HG03378 (cell line): ENCODE data around the gene RHEBL1.
A peak's percentile ranks its signal among the peaks of the same experiment; 100 is the strongest.
"Not testable (repeated sequence)": the region's sequence is repeated elsewhere in the genome, so short reads cannot be mapped to it uniquely, and the experiment has no call there.

Experiments used
- ATAC-seq: cut with Tn5 transposase; IDR thresholded peaks from one replicate; pipeline ENCODE4 v1.9.1; 2021; ENCODE audit warnings: mild to moderate bottlenecking, moderate library complexity; ENCODE audit not compliant: unreplicated experiment

Gene RHEBL1

GRCh38 chr12:49089821-49090773 is 20.3 kb upstream of the RHEBL1 start:
- no peak for ATAC-seq

GRCh38 chr12:49088932-49089330 is 19.2 kb upstream of the RHEBL1 start:
- no peak for ATAC-seq

DNA sequence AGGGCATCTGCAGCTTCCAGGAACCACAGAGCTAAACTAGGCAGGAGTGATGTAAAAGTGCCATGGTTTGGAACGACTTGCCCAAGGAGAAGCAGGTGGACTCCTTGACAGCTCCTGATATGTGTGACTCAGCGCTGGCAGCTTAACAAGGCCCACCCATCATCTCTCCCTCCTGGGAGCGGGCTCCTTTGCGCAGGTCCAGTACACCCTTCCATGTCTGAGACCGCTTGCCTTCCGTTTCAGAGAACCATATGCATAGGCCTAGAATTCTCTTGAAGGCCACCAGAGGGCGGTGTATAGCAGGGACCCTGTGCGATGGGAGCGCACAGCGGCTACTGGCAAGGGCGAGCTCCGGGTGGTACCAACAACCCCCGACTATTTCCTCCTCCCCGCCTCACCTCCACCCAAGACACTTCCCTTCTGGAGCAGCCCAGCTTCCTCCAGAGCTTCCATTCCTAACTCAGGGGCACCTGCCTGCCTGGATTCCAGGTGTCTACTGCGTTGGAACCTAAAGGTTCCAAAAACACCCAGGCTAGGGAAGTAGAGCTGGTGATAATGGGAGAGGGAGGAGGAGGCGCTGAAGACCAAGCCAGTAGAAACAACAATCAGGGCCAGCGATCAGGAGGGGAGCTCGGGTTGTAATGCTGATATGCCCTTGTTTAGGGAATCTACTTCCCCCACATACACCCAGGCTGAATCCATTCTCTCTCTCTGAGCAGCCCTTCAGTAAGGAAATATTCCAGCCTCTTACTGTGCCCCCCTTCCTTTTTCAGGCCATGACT is 18.6 kb upstream of the RHEBL1 start:
- peak; percentile 72 for ATAC-seq

GRCh38 chr12:49086116-49086515 is 16.3 kb upstream of the RHEBL1 start:
- ATAC-seq = no peak

DNA sequence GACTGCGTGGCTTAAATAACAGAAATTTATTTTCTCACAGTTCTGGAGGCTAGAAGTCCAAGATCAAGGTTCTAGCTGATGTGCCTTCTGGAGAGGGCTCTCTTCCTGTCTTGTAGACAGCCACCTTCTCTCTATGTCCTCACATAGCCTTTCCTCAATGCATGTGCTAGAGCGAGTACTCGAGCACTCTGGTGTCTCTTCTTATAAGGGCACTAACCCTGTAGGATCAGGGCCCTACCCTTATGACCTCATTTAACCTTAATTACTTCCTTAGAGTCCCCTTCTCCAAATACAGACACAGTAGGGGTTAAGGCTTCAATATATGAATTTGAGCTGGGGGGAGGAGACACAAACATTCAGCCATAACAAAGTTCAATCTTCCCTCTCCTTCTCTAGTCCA is 14.7 kb upstream of the RHEBL1 start:
- ATAC-seq = no peak

- ATAC-seq = no peak
Observed at GRCh38 chr12:49079793-49080192, 10.0 kb upstream of the RHEBL1 start.

DNA sequence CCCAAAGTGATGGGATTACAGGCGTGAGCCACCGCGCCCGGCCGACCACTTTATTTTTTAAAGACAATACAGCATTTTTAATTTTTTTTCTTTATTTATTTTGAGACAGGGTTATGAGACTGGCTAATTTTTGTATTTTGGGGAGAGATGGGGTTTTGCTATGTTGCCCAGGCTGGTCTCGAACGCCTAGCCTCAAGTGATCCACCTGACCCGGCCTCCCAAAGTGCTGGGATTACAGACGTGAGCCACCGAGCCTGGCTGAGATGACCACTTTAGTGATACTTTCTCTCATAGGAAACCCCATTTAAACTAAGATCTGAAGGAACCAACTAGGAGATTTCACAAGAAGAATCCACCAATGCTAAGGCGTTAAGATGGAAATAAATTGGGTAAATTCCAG is 1.2 kb upstream of the RHEBL1 start:
- no peak for ATAC-seq

DNA sequence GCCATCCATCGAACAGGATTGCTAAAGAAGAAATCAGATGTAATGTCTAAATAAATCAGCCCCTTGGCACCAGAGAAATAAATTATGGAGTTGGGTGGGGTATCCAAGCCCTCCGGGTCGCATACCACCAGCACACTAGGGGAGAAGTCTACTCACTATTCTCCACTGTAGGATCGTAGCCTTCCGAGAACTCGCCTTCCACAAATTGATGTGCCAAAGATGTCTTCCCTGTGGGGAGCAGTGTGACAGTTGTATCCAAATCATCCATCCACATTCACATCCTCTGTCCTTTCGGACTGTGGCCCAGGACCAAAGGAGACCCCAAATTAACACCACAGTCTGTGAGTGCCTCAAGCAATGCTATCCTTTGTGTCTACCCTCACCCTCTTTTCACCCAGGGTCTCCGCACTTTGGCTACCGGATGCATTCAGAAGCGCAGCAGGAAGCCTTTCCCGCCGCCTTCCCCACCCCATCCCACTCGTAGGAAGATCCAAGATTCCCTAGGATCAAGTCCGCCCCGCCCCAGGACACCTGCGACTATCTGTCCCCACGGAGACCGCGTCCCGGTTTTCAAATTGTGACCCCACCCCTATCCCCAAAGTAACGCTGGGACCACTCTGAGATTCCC is 786 bp downstream of the RHEBL1 start:
- no peak for ATAC-seq

DNA sequence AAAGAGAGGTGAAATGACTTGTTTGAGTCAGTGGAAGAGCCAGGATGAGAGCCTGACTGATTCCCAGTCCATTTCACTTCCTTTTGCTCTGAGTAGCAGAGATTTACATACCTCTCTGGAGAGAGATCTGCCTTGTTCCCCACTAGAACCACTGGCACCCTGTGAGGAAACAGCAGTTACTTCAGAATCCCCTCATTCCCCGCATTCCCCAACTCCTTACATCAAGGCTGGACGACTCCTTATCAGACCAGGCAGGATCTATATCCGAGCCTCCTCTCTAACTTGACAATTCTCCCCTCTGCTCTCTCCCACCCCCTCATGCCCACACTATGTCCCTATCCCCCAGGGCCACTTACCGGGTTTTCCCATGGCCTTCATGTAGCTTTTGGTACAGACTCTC is 3.7 kb downstream of the RHEBL1 start:
- no peak for ATAC-seq

DNA sequence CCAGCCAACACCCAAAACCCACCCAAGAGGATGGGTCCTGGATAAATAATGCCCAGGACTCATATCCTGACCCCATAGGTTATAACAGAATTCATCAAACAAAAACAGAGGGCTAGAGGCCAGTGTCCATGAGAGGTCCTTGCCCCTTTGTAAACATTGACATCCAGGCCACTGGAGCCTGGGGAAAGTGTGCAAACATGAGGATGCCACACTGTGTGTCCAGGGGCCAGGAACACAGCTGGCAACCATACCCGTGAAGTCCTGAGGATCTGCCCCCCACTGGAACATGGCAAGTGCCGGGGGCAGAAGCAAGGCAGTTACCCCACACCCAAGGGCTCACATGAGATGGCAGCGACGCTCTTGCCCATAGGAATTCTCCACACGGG is 5.0 kb downstream of the RHEBL1 start:
- ATAC-seq = no peak

GRCh38 chr12:49061916-49062315 is 7.9 kb downstream of the RHEBL1 start:
- ATAC-seq = not testable (repeated sequence)

GRCh38 chr12:49061157-49061650 is 8.6 kb downstream of the RHEBL1 start:
- ATAC-seq = no peak

DNA sequence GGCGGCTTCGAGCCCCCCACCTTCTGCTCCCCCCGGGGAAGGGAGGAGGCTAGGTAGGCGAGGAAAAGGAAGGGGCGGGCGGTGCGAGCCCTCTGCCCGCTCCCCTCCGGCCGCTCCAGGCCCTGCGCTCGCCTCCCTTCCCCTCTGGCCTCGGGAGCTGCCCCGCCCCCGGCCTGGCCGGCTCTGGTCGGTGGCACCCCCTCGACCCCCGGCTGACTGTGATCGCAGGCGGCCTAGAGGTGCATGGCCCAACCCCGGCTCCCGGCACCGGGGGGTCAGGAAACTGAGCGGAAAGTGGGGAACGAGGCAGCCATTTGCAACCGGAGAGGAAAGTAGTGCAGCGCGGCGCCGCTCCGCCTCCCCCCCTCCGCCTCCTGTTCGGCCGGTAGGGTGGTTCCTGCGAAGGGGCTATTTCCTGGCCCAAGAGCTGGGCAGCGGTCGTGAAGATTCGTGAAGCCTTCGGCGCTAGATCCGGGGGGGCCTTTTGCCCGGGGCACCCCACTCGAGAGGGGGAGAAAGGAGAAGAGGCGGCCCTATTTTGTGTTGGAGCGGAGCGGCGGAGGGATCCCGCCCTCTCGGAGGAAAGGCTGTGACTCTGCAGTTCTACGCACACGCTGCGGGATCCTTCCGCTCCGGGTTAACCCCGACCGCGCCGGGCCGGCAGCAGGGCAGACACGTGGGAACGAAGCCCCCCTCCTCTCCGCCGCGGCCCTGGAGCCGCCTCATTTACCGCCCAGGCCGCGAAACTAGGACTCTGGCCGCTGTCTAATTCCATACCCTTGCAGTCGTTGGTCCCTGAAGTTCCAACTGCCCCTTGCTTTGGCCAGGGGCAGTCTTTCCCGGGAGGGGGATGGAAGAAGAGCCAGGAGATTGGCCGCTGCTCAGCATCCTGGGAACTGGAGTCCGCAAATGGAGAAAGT is 9.3 kb downstream of the RHEBL1 start, which contains the start of gene KMT2D:
Gene KMT2D, minus strand, starts transcription at position 558 of the 920 bp plus-strand sequence. CDS start 5,470 bp downstream, outside the sequence.
- ATAC-seq = no peak

DNA sequence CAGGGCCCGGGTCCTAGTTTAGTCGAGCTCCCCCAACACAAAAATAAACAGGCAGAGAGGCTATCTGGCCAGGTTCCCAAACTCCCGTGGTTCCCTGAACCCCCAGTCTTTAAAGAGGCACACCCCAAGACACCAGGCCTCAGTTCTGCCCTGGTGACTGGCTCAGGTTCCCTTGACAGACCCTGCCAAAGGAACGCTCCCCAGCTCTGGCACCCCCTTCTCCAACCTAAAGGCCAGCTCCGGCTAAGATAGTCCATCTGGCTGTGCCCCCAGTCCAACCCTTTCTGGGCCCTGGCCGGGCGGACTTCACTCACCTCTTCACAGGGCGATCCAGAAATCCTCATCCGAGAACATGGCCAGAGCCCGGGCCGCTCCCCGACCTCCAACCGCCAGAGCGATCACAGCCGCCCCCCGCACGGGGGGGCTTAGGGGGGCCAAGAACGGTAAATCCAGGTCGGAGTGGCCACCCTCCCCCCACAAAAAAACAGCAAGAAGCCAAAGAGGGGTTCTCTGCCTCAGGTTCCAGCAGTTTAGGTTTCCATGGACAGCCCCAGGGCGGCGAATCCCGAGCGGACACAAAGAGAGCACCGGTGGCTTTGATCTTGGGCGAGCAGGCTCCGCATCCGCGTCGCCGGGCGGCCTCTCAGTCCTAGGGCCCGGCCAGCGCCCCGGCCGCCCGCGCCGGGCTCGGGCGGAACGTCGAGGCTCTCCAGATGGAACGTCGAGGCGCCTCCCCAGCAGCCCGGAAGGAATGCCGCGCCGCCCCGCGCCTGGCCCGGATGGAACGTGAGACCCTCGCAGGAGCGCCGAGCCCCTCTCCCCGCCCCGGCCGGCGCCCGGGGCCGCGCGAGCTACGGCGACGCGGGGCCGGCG is 10.2 kb downstream of the RHEBL1 start:
- ATAC-seq = no peak

DNA sequence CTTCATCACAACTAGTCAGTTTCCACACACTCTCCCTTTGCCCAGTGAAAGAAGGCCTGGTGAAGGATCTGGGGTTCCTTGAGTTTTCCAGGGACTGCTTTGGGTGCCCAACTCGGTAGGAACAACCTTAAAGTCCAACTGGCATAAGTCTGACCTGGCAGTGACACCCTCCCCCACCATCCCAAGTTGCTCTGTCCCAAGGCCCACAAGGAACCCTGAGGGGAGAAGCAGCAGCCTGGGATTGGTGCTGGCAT is 10.8 kb downstream of the RHEBL1 start:
- ATAC-seq = no peak

GRCh38 chr12:49058366-49059044 is 11.3 kb downstream of the RHEBL1 start:
- ATAC-seq = no peak

GRCh38 chr12:49057888-49058287 is 11.9 kb downstream of the RHEBL1 start:
- no peak for ATAC-seq

DNA sequence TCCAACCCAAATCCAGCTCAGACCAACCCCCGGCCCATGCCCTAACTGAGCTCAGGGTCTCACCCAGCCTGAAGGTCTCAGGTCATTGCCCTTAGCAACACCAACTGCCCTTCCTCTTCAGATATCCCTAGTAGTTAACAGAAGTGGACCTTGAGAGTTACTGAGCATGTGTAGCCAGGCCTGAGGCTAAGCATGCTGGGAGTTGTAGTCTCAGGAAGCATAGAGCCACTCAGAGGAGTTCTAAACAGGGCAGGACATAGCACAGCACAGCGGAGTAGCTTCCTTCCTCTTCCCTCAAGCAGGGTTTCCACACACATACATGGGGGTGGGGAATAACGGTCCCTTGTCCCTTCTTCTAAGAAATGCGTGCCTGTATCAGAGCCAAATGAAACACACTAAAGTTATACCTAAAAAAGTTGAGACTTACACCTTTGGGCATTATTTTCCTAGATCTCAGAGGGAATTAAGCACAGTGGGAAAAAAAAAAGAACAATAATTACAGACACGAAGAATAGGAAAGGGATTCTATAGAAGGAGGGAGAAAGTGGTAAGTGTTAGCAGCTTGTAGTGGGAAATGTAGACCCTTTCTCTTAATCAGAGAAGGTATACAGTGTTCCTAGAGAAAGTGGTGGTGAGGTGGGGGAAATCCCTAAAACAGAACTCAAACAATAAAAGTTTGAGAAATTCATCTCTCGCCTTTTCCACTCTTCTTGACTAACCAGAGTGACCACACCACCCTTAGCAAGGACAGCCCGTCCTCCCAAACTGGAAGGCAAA is 13.6 kb downstream of the RHEBL1 start:
- ATAC-seq = peak; percentile 77
